GM23338 (cell line): ENCODE data around the gene MYOZ3. TPM values are rescaled to one million over a fixed set of nuclear protein-coding genes. Genes with fewer than 3 reads are reported as not detected.

ENCODE experiments used
- ATAC-seq: fragments of 200-7000 bp; cut with Tn5 transposase; 3 replicates; pipeline ENCODE4 v1.9.1; 2020
- DNase-seq: peaks from one replicate; pipeline ENCODE4 v3.0.0-alpha.2; 2015; ENCODE audit warnings: low spot score
- H2AFZ ChIP-seq: fragments of 200-600 bp; sonication (generic); 2 replicates; pipeline ENCODE4 v1.8.0; 2016; ENCODE audit warnings: antibody characterized with exemption, mild to moderate bottlenecking, moderate library complexity
- H3F3A ChIP-seq: fragments of 200-600 bp; sonication (generic); replicated peaks from 2 replicates; pipeline ENCODE4 v1.8.0; 2017; ENCODE audit warnings: antibody characterized with exemption, mixed run types, low read depth
- H3K27ac ChIP-seq: fragments of 200-600 bp; sonication (generic); 2 replicates; pipeline ENCODE4 v1.6.1; 2016; ENCODE audit warnings: low read depth
- H3K27me3 ChIP-seq: fragments of 200-600 bp; sonication (generic); 2 replicates; pipeline ENCODE4 v1.8.0; 2016; ENCODE audit warnings: mild to moderate bottlenecking, mixed run types, moderate library complexity; ENCODE audit not compliant: insufficient read depth
- H3K36me3 ChIP-seq: fragments of 200-600 bp; sonication (generic); 2 replicates; pipeline ENCODE4 v1.8.0; 2016; ENCODE audit warnings: mild to moderate bottlenecking; ENCODE audit not compliant: insufficient read depth
- H3K4me1 ChIP-seq: fragments of 200-600 bp; sonication (generic); 2 replicates; pipeline ENCODE4 v1.8.0; 2016; ENCODE audit warnings: mild to moderate bottlenecking, moderate library complexity; ENCODE audit not compliant: insufficient read depth
- H3K4me2 ChIP-seq: fragments of 200-600 bp; sonication (generic); 2 replicates; pipeline ENCODE4 v1.7.1; 2017; ENCODE audit warnings: mixed run types
- H3K4me3 ChIP-seq: fragments of 200-600 bp; sonication (generic); 2 replicates; pipeline ENCODE4 v1.6.1; 2016; ENCODE audit warnings: mixed run types
- H3K79me2 ChIP-seq: fragments of 200-600 bp; sonication (generic); replicated peaks from 2 replicates; pipeline ENCODE4 v1.8.0; 2017; ENCODE audit warnings: mild to moderate bottlenecking; ENCODE audit not compliant: insufficient read depth
- H3K9me2 ChIP-seq: fragments of 200-600 bp; sonication (generic); 2 replicates; pipeline ENCODE4 v1.8.0; 2017; ENCODE audit not compliant: insufficient read depth
- H4K20me1 ChIP-seq: fragments of 200-600 bp; sonication (generic); replicated peaks from 2 replicates; pipeline ENCODE4 v1.8.0; 2017; ENCODE audit warnings: mild to moderate bottlenecking; ENCODE audit not compliant: insufficient read depth
- H3K27ac Mint-ChIP-seq: 2 replicates; pipeline ENCODE4 v1.8.0; 2020; ENCODE audit warnings: inconsistent platforms, mild to moderate bottlenecking, moderate library complexity, mixed read lengths
- H3K27me3 Mint-ChIP-seq: 3 replicates; pipeline ENCODE4 v1.8.0; 2022; ENCODE audit warnings: low read depth, mild to moderate bottlenecking, moderate library complexity, mixed read lengths, inconsistent platforms; ENCODE audit not compliant: insufficient read depth, poor library complexity
- H3K36me3 Mint-ChIP-seq: 3 replicates; pipeline ENCODE4 v1.8.0; 2021; ENCODE audit warnings: low read depth, mild to moderate bottlenecking, inconsistent platforms, moderate library complexity, mixed read lengths
- H3K4me1 Mint-ChIP-seq: 3 replicates; pipeline ENCODE4 v1.8.0; 2020; ENCODE audit warnings: mild to moderate bottlenecking, inconsistent platforms, mixed read lengths
- H3K4me3 Mint-ChIP-seq: 3 replicates; pipeline ENCODE4 v1.8.0; 2021; ENCODE audit warnings: moderate library complexity, mild to moderate bottlenecking, inconsistent platforms, mixed read lengths
- H3K9me3 Mint-ChIP-seq: 3 replicates; pipeline ENCODE4 v1.8.0; 2020; ENCODE audit warnings: moderate library complexity, mild to moderate bottlenecking, inconsistent platforms, mixed read lengths
- CREB1 ChIP-seq: fragments of 250-450 bp; sonication (Bioruptor Pico); IDR thresholded peaks from 2 replicates; pipeline ENCODE4 v1.5.0; 2020; ENCODE audit warnings: low read depth, mild to moderate bottlenecking, moderate library complexity
- EZH2 ChIP-seq: fragments of 200-600 bp; sonication (generic); IDR thresholded peaks from one replicate; pipeline ENCODE4 v1.8.0; 2017; ENCODE audit warnings: antibody characterized with exemption, mild to moderate bottlenecking, low read depth; ENCODE audit not compliant: unreplicated experiment
- EZH2phosphoT487 ChIP-seq: fragments of 200-600 bp; sonication (generic); IDR thresholded peaks from one replicate; pipeline ENCODE4 v1.8.1; 2018; ENCODE audit warnings: antibody characterized with exemption; ENCODE audit not compliant: unreplicated experiment
- JUNB ChIP-seq: IDR thresholded peaks from one replicate; pipeline ENCODE4 v1.6.1; 2016; ENCODE audit warnings: antibody characterized with exemption; ENCODE audit not compliant: unreplicated experiment
- POLR2AphosphoS5 ChIP-seq: IDR thresholded peaks from 2 replicates; pipeline ENCODE4 v1.6.1; 2016; ENCODE audit warnings: antibody characterized with exemption, low read depth
- STAT1 ChIP-seq: IDR thresholded peaks from one replicate; pipeline ENCODE4 v1.6.1; 2016; ENCODE audit warnings: antibody characterized with exemption; ENCODE audit not compliant: unreplicated experiment
- ZNF114 ChIP-seq: fragments of 250-450 bp; sonication (Bioruptor Pico); IDR thresholded peaks from 2 replicates; pipeline ENCODE4 v1.5.0; 2020; ENCODE audit warnings: mild to moderate bottlenecking, moderate library complexity
- ZNF331 ChIP-seq: fragments of 250-450 bp; sonication (Bioruptor Pico); IDR thresholded peaks from 2 replicates; pipeline ENCODE4 v1.5.0; 2020; ENCODE audit warnings: low read depth, mild to moderate bottlenecking, moderate library complexity
- polyA plus RNA-seq: library from polyadenylated mRNA; unstranded; fragments of >200 nt; fragmentation: Nextera tagmentation; extraction: Ambion mirVana; gene quantifications from 2 replicates; pipeline ENCODE4 v1.2.1, GENCODE V29; 2016
- total RNA-seq: library from RNA; depleted of rRNA; stranded (reverse); fragments of >200 nt; shearing (Covaris generic); gene quantifications from 2 replicates; pipeline ENCODE4 v1.2.3, GENCODE V29; 2014
- TF ChIP-seq, protein P1 (sequence below): fragments of 250-450 bp; sonication (Bioruptor Pico); IDR thresholded peaks from 2 replicates; pipeline ENCODE4 v1.5.0; 2020; ENCODE audit warnings: mild to moderate bottlenecking, moderate library complexity

MYOZ3 gene
- total and polyA plus RNA-seq, 2 experiments from 2014 or later: 12.7 to 13.8 TPM

DNA sequence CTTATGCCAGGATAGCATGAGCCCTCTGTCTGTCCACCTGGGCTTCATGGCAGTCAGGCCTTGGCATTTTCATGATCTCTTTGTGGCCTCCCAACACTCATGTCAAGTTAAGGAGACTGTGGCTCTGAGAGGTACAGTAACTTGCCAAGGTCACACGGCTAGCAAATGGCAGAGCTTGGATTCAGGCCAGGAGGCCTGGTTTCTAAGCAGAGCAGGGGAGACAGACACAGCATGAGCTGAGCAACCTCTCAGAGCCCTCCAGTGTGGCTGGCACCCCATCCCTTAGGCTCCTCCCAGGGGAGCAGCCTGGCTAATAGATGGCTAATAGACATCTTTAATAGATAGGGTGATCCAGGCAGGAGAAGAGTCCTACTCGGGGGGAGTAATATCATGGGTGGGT, 16.5 kb upstream of the MYOZ3 start (continued):
- TF ChIP-seq EZH2: no peak
- TF ChIP-seq STAT1: no peak
- TF ChIP-seq, protein P1, sequence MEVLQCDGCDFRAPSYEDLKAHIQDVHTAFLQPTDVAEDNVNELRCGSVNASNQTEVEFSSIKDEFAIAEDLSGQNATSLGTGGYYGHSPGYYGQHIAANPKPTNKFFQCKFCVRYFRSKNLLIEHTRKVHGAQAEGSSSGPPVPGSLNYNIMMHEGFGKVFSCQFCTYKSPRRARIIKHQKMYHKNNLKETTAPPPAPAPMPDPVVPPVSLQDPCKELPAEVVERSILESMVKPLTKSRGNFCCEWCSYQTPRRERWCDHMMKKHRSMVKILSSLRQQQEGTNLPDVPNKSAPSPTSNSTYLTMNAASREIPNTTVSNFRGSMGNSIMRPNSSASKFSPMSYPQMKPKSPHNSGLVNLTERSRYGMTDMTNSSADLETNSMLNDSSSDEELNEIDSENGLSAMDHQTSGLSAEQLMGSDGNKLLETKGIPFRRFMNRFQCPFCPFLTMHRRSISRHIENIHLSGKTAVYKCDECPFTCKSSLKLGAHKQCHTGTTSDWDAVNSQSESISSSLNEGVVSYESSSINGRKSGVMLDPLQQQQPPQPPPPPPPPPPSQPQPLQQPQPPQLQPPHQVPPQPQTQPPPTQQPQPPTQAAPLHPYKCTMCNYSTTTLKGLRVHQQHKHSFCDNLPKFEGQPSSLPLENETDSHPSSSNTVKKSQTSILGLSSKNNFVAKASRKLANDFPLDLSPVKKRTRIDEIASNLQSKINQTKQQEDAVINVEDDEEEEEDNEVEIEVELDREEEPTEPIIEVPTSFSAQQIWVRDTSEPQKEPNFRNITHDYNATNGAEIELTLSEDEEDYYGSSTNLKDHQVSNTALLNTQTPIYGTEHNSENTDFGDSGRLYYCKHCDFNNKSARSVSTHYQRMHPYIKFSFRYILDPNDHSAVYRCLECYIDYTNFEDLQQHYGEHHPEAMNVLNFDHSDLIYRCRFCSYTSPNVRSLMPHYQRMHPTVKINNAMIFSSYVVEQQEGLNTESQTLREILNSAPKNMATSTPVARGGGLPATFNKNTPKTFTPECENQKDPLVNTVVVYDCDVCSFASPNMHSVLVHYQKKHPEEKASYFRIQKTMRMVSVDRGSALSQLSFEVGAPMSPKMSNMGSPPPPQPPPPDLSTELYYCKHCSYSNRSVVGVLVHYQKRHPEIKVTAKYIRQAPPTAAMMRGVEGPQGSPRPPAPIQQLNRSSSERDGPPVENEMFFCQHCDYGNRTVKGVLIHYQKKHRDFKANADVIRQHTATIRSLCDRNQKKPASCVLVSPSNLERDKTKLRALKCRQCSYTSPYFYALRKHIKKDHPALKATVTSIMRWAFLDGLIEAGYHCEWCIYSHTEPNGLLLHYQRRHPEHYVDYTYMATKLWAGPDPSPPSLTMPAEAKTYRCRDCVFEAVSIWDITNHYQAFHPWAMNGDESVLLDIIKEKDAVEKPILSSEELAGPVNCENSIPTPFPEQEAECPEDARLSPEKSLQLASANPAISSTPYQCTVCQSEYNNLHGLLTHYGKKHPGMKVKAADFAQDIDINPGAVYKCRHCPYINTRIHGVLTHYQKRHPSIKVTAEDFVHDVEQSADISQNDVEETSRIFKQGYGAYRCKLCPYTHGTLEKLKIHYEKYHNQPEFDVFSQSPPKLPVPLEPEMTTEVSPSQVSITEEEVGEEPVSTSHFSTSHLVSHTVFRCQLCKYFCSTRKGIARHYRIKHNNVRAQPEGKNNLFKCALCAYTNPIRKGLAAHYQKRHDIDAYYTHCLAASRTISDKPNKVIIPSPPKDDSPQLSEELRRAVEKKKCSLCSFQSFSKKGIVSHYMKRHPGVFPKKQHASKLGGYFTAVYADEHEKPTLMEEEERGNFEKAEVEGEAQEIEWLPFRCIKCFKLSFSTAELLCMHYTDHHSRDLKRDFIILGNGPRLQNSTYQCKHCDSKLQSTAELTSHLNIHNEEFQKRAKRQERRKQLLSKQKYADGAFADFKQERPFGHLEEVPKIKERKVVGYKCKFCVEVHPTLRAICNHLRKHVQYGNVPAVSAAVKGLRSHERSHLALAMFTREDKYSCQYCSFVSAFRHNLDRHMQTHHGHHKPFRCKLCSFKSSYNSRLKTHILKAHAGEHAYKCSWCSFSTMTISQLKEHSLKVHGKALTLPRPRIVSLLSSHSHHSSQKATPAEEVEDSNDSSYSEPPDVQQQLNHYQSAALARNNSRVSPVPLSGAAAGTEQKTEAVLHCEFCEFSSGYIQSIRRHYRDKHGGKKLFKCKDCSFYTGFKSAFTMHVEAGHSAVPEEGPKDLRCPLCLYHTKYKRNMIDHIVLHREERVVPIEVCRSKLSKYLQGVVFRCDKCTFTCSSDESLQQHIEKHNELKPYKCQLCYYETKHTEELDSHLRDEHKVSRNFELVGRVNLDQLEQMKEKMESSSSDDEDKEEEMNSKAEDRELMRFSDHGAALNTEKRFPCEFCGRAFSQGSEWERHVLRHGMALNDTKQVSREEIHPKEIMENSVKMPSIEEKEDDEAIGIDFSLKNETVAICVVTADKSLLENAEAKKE (CRISPR knock-in tag): no peak
- TF ChIP-seq ZNF331 (CRISPR knock-in tag): no peak

DNA sequence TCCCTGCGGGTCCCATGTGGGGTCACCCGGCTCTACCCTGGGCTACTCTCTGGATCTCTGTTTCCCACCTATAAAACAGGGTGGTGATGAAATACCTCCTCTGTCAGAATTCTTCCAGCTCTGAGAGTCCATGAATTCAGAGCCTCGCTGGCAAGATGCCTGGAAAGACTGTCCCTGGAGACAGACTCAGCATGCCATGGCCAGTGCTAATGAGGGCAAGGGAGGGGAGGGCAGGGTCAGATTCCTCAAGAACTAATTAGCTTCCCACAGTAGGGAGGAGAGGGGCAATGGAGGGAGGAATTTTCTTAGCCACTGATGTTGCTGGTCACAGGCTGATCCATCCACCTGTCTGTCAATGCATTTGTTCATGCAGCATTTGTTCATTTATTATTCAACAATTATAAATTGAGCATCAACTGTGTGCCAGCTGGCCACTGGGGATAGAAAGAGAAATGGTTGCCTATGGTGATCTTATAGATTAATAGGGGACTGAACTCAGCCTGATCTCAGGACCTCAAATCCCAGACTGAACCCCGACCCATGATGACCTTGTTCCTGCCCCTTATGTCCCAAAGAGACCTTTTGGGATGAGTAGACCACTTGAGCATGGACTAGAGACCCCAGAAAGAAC, 15.9 kb upstream of the MYOZ3 start:
- Histone ChIP-seq H3F3A (no peaks in the 10 kb centered on the region), H3K4me3 (no peak overlapping the region), H2AFZ (no peak overlapping the region), H3K36me3 (no peaks in the 10 kb centered on the region), H3K27ac (no peak overlapping the region), H3K4me1 (no peaks in the 10 kb centered on the region; the same call in 1 of the 2 replicates), H4K20me1 (no peaks in the 10 kb centered on the region), H3K9me2 (no peaks in the 10 kb centered on the region), H3K79me2 (no peaks in the 10 kb centered on the region), H3K27me3 (no peaks in the 10 kb centered on the region), H3K4me2 (no peak overlapping the region)
- DNase-seq (no peak), ATAC-seq (peak; percentile 54)
- peaks cover 31% of the 10 kb centered on the region for H3K4me1 Mint-ChIP-seq
- H3K9me3 Mint-ChIP-seq: no peaks in the 10 kb centered on the region
- no peak overlapping the region for H3K27ac Mint-ChIP-seq
- H3K27me3 Mint-ChIP-seq: no peaks in the 10 kb centered on the region
- no peak overlapping the region for H3K4me3 Mint-ChIP-seq
- no peaks in the 10 kb centered on the region; the same call in 2 of the 3 replicates for H3K36me3 Mint-ChIP-seq
- TF ChIP-seq ZNF331 (CRISPR knock-in tag) (no peak), ZNF114 (CRISPR knock-in tag) (no peak), EZH2 (no peak), CREB1 (no peak), JUNB (no peak), POLR2AphosphoS5 (no peak), EZH2phosphoT487 (no peak)
- TF ChIP-seq, protein P1 (CRISPR knock-in tag): no peak
